Vagina (tissue), 2 donors: ENCODE results near the gene AMBP. TPM values are rescaled to one million over a fixed set of nuclear protein-coding genes. Genes with fewer than 3 reads are reported as not detected.
"Not testable (repeated sequence)": the region's sequence is repeated elsewhere in the genome, so short reads cannot be mapped to it uniquely, and the experiment has no call there.

Experiments
- DNase-seq, 2 donors: peaks; one replicate each; pipeline ENCODE4 v3.0.0-alpha.2; 2017; ENCODE audit errors: extremely low spot score in 2 of 2
- H3K27ac ChIP-seq: fragments of 200-600 bp; sonication (generic); one replicate; pipeline ENCODE4 v1.5.1; 2019
- H3K27me3 ChIP-seq: fragments of 200-600 bp; sonication (generic); one replicate; pipeline ENCODE4 v1.5.1; 2019
- H3K36me3 ChIP-seq, 2 donors: fragments of 200-600 bp; sonication (generic); one replicate each; pipeline ENCODE4 v1.5.1; 2017 to 2019
- H3K4me1 ChIP-seq: fragments of 200-600 bp; sonication (generic); one replicate; pipeline ENCODE4 v1.5.1; 2019
- H3K4me3 ChIP-seq, 2 donors: fragments of 200-600 bp; sonication (generic); 1 replicate in 1 of 2; 2 replicates in 1 of 2; pipeline ENCODE4 v1.5.1; 2016 to 2019
- H3K9me3 ChIP-seq: fragments of 200-600 bp; sonication (generic); one replicate; pipeline ENCODE4 v1.5.1; 2019
- POLR2A ChIP-seq, 2 donors: fragments of 450-650 bp; IDR thresholded peaks; one replicate each; pipeline ENCODE4 v1.6.1; 2017; ENCODE audit warnings: antibody characterized with exemption in 2 of 2, mild to moderate bottlenecking in 2 of 2, moderate library complexity in 2 of 2
- POLR2AphosphoS5 ChIP-seq, 2 donors: sonication (generic); formaldehyde crosslinking; IDR thresholded peaks; one replicate each; pipeline ENCODE4 v1.9.0; 2017; ENCODE audit warnings: antibody characterized with exemption in 2 of 2, mild to moderate bottlenecking in 2 of 2, low read depth in 1 of 2; ENCODE audit not compliant: insufficient read depth in 1 of 2
- intact Hi-C: fragments of 100-400 bp; cut with DNase I; formaldehyde crosslinking; loops from one replicate; pipeline ENCODE4 v1.15.1; 2023
- total RNA-seq: library from RNA; depleted of rRNA; stranded (reverse); fragments of >200 nt; gene quantifications from one replicate; pipeline ENCODE4 v1.2.3, GENCODE V29; 2016
- TF ChIP-seq, protein P1 (sequence below), 3 experiments: fragments of 450-650 bp in 2 of 3; fragments of 200-600 bp in 1 of 3; sonication (generic) in 1 of 3; IDR thresholded peaks; one replicate each; pipeline ENCODE4 v1.5.1; 2017 to 2019; ENCODE audit warnings: antibody characterized with exemption in 3 of 3, mild to moderate bottlenecking in 2 of 3, moderate library complexity in 2 of 3

The AMBP gene
- total RNA-seq, 1 donor from 2014 or later: not detected

DNA sequence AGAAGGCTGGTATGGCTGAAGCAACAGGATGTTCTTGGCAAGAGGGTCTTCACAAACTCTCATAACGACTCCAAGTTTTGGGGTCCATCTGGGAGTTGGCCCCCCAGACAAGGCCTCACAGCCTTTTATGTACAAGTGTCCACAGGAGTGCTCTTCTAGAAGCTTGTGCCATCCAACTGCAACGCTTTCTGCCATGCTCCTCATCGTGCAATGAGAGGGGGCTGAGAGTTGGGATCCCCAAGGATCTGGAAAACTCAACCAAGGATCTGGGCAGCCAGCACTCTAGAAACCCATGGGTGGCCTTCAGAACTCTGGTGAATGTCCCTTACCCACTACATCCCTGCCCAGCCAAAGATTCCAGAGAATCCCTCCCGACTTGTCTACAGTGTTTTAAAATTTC lies 8.5 kb upstream of the AMBP start:
- DNase-seq: peak in 1 of 2 donors; percentile 19
- Histone ChIP-seq H3K36me3 (no peaks in the 10 kb centered on the region), H3K27ac (no peak overlapping the region), H3K9me3 (no peaks in the 10 kb centered on the region), H3K27me3 (no peaks in the 10 kb centered on the region), H3K4me1 (peaks cover 11% of the 10 kb centered on the region), H3K4me3 (no peak overlapping the region)
- intact Hi-C loops: no loop called here
- TF ChIP-seq, protein P1, sequence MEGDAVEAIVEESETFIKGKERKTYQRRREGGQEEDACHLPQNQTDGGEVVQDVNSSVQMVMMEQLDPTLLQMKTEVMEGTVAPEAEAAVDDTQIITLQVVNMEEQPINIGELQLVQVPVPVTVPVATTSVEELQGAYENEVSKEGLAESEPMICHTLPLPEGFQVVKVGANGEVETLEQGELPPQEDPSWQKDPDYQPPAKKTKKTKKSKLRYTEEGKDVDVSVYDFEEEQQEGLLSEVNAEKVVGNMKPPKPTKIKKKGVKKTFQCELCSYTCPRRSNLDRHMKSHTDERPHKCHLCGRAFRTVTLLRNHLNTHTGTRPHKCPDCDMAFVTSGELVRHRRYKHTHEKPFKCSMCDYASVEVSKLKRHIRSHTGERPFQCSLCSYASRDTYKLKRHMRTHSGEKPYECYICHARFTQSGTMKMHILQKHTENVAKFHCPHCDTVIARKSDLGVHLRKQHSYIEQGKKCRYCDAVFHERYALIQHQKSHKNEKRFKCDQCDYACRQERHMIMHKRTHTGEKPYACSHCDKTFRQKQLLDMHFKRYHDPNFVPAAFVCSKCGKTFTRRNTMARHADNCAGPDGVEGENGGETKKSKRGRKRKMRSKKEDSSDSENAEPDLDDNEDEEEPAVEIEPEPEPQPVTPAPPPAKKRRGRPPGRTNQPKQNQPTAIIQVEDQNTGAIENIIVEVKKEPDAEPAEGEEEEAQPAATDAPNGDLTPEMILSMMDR (IDR thresholded peaks at IDR 0.05): no peak
- TF ChIP-seq POLR2A (IDR thresholded peaks at IDR 0.05) (no peak), POLR2AphosphoS5 (IDR thresholded peaks at IDR 0.05; ENCODE audit: insufficient read depth in 1 of 2, low read depth in 1 of 2) (no peak)

DNA sequence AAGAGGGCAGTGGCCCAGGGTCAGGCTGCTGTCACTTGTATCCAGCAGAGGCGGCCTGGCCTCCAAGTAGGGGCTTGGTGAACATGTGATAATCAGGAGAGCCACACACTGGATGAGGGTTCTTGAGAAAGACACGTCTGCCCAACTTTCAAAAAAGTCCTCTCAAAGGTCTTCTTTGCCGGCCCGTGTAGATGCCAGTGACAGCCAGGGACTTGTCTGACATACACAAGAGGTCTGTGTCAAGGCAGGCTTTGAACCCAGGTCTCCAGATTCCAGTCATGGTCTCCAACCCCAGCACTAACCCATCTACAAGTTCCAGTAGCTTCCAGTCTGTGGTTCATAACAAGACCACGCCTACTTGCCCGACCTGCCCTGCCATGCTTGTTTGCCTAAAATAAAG lies 7.9 kb upstream of the AMBP start:
- Histone ChIP-seq H3K9me3 (no peaks in the 10 kb centered on the region), H3K4me1 (peaks cover 11% of the 10 kb centered on the region), H3K27me3 (no peaks in the 10 kb centered on the region), H3K36me3 (no peaks in the 10 kb centered on the region), H3K27ac (no peak overlapping the region), H3K4me3 (no peak overlapping the region)
- intact Hi-C loops: no loop called here
- peak in 1 of 2 donors; percentile 58 for DNase-seq
- TF ChIP-seq POLR2AphosphoS5 (IDR thresholded peaks at IDR 0.05; ENCODE audit: insufficient read depth in 1 of 2, low read depth in 1 of 2) (no peak), POLR2A (IDR thresholded peaks at IDR 0.05) (no peak)
- TF ChIP-seq, protein P1 (IDR thresholded peaks at IDR 0.05): no peak

DNA sequence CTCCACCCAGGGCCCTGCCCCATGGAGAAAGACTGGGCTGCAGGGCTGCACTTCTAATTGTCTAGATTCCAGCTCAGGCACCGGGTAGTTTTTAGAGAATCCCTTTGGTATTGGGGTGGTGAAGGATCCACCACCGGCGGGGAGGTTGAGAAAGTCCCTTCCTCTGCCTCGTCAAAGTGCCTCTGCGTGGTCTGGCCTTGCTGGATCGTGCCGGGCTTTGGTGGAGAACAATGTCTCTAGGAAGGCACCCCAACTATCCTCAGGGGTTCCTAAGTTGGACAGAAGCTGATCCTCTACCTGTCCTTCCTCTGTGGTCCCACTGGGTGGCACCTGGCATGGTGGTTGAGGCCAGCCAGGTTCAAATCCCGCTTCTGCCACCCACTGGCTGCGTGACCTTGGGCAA lies 7.3 kb upstream of the AMBP start:
- Histone ChIP-seq H3K36me3 (no peaks in the 10 kb centered on the region), H3K27ac (no peak overlapping the region), H3K4me1 (peaks cover 11% of the 10 kb centered on the region), H3K27me3 (no peaks in the 10 kb centered on the region), H3K4me3 (no peak overlapping the region), H3K9me3 (no peaks in the 10 kb centered on the region)
- DNase-seq: no peak
- TF ChIP-seq, protein P1 (IDR thresholded peaks at IDR 0.05): no peak
- no peak for TF ChIP-seq POLR2A (IDR thresholded peaks at IDR 0.05)
- no peak for TF ChIP-seq POLR2AphosphoS5 (IDR thresholded peaks at IDR 0.05; ENCODE audit: insufficient read depth in 1 of 2, low read depth in 1 of 2)
- intact Hi-C loops: no loop called here

DNA sequence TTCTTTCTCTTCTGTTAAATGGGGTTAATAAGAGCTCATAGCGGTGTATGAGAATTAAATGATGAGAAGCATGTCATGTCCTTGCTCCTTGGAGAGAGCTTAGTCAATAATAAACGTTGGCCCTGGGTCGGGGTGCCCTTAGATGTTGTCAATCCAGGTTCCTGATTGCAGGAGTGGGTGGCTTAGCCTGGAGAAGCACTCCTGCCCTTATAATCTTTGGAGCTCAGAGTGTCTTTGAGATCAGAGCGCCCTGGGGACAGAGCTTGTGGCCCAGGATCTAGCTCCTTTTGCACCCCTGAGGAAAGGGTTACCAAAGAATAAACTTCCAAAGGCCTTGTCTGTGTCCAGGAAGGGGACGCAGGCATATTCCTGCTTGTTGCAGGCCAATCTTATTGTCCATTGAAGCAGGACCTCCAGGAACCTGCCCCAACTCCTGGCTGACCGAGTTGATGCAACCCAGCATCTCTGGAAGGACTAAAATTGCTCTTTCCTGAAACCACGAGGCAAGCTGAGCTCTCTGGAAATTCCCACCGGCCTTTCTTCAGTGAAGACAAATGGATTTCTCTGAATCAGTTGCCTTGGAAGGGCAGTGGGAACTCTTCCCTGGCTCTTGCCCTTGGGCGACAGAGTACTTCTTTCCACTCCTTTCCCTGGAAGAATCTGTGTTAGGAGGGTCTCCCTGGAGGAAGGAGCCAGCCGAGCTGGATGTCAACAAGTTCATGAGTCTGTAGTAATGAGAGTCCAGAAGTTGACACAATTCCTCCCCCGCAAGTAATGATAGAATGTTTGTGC lies 6.4 kb upstream of the AMBP start:
- Histone ChIP-seq H3K9me3 (no peaks in the 10 kb centered on the region), H3K27ac (no peak overlapping the region), H3K4me1 (peaks cover 11% of the 10 kb centered on the region), H3K27me3 (no peaks in the 10 kb centered on the region), H3K36me3 (no peaks in the 10 kb centered on the region), H3K4me3 (no peak overlapping the region)
- DNase-seq: peak in 1 of 2 donors; percentile 37
- intact Hi-C loops: loop anchor here (5.0 kb wide), 1 partner anchor 208 kb away; no protein-coding TSS in a partner anchor
- TF ChIP-seq POLR2AphosphoS5 (IDR thresholded peaks at IDR 0.05; ENCODE audit: insufficient read depth in 1 of 2, low read depth in 1 of 2) (no peak), POLR2A (IDR thresholded peaks at IDR 0.05) (no peak)
- TF ChIP-seq, protein P1 (IDR thresholded peaks at IDR 0.05): no peak

DNA sequence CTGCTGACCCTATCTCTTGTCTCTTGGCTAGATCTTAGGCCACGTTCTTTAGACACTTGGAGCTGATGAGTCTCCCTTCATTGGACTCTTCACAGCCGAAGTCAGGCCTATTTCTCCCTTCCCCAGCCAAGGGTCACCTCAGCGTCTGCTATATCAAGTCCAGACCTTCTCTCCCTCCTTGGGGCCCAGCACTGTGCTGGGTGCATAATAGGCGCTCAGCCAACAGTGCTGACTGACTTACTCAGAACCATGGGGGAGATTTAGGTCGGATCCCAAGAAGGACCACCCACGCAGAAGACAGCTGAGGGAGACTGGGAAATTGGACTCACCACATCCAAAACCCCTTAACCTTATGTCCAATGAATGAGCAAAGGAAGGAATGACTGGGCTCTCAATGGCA lies 5.6 kb upstream of the AMBP start:
- Histone ChIP-seq H3K4me3 (no peak overlapping the region), H3K4me1 (peaks cover 11% of the 10 kb centered on the region), H3K27me3 (no peaks in the 10 kb centered on the region), H3K36me3 (no peaks in the 10 kb centered on the region), H3K27ac (no peak overlapping the region), H3K9me3 (no peaks in the 10 kb centered on the region)
- TF ChIP-seq POLR2A (IDR thresholded peaks at IDR 0.05): no peak
- TF ChIP-seq POLR2AphosphoS5 (IDR thresholded peaks at IDR 0.05; ENCODE audit: insufficient read depth in 1 of 2, low read depth in 1 of 2): no peak
- TF ChIP-seq, protein P1 (IDR thresholded peaks at IDR 0.05): no peak
- DNase-seq: no peak
- intact Hi-C loops: loop anchor here (5.0 kb wide), 1 partner anchor 209 kb away; no protein-coding TSS in a partner anchor

DNA sequence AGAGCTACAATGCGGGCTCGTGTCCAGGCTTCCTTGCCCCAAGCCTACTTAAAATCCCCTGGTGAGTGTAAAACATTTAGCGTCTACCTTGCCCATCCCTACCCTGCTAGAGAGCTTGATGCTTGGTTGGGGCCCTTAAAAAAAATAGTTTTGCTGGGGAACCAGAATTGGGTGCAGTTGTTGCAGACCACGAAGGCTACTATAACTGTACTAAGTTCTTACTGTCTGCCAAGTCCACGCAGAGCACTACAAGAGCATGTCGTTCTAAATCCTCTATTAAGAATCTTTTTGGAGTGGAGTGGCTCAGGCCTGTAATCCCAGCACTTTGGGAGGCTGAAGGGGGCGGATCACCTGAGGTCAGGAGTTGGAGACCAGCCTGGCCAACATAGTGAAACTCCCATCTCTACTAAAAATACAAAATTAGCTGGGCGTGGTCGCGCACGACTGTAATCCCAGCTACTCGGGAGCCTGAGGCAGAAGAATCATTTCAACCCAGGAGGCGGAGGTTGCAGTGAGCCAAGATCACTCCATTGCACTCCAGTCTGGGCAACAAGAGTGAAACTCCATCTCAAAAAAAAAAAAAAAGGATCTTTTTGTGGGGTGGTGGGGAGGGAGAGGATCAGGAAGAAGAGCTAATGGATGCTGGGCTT lies 4.8 kb upstream of the AMBP start:
- DNase-seq, H3K36me3 ChIP-seq, H3K4me3 ChIP-seq, H3K27me3 ChIP-seq, H3K27ac ChIP-seq, H3K9me3 ChIP-seq: not testable (repeated sequence)
- intact Hi-C loops: loop anchor here (5.0 kb wide), 1 partner anchor 209 kb away; no protein-coding TSS in a partner anchor
- H3K4me1 ChIP-seq: peaks cover 11% of the 10 kb centered on the region
